Loucy (cell line): Measurements from ENCODE around the gene PHACTR3.

ENCODE experiments used
- EZH2phosphoT487 ChIP-seq: fragments of 200-600 bp; IDR thresholded peaks from 2 replicates; pipeline ENCODE4 v1.6.1; 2018; ENCODE audit warnings: antibody characterized with exemption, mild to moderate bottlenecking, moderate library complexity, borderline replicate concordance
- TF ChIP-seq, protein P1 (sequence below): fragments of 200-600 bp; sonication (generic); conservative IDR thresholded peaks from 2 replicates; pipeline ENCODE4 v1.5.1; 2014; ENCODE audit warnings: mild to moderate bottlenecking, antibody characterized with exemption, low read length

DNA sequence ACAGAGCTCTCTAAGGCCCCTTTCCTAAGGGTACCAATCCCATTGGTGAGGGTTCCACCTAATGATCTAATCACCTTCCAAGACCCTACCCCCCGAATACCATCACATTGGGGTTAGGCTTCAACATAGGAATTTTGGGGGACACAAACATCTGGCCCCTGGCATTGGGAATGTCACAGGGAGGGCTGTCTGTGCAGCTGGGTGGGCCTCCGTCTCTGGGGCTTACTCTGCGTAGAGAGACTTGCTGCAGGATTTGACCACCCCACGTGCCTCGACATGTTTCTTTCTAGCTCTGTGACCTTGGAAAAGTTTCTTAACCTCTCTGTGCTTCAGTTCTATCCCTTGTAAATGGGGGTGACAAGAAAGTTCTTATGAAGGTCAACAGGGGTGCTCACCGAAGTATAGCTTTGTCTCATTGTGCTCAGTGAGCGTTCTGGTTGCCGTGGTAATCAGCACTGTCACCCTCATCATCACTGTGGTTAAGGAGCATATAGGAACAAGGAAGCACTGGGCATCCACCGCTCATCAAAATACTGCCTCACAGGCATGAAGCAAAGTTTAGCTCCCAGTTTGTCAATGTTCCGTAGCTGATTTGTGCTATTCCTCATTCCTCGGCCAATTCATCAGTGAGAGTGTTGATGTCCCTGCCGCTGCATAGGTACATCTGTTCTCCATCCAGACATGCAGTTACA lies 176.3 kb downstream of the PHACTR3 start:
- TF ChIP-seq, protein P1, sequence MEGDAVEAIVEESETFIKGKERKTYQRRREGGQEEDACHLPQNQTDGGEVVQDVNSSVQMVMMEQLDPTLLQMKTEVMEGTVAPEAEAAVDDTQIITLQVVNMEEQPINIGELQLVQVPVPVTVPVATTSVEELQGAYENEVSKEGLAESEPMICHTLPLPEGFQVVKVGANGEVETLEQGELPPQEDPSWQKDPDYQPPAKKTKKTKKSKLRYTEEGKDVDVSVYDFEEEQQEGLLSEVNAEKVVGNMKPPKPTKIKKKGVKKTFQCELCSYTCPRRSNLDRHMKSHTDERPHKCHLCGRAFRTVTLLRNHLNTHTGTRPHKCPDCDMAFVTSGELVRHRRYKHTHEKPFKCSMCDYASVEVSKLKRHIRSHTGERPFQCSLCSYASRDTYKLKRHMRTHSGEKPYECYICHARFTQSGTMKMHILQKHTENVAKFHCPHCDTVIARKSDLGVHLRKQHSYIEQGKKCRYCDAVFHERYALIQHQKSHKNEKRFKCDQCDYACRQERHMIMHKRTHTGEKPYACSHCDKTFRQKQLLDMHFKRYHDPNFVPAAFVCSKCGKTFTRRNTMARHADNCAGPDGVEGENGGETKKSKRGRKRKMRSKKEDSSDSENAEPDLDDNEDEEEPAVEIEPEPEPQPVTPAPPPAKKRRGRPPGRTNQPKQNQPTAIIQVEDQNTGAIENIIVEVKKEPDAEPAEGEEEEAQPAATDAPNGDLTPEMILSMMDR: no peak
- no peak for TF ChIP-seq EZH2phosphoT487
